Activated T-helper 9 cell treated with anti-CD3 and anti-CD28 coated beads, Interleukin-2, amount 50 U/mL, for 16 hours (primary cell): ENCODE data around the gene PRRT1.
"Not testable (repeated sequence)": the region's sequence is repeated elsewhere in the genome, so short reads cannot be mapped to it uniquely, and the experiment has no call there.

Experiments used
- DNase-seq: peaks from one replicate; pipeline ENCODE4 v3.0.0-alpha.2; 2020; ENCODE audit warnings: low read depth

The PRRT1 gene

DNA sequence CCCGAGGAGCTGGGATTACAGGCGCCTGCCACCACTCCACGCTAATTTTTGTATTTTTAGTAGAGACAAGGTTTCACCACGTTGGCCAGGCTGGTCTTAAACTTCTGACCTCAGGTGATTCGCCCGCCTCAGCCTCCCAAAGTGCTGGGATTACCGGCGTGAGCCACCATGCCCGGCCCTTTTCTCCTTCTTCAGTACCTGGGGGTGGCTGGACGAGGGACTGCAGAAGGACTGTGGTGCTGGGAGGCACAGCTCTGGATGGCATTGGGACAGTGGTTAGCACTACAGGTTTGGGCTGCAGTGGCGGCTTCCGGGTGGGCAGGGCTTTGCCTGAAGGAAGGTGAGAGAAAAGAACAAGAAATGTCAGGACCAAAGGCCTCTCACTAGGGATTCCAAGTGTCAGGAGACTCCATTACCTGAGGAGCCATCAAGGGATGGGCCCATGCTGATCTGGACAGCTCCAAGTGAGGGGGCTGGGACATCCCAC is 31.1 kb downstream of the PRRT1 start:
- no peak for DNase-seq

DNA sequence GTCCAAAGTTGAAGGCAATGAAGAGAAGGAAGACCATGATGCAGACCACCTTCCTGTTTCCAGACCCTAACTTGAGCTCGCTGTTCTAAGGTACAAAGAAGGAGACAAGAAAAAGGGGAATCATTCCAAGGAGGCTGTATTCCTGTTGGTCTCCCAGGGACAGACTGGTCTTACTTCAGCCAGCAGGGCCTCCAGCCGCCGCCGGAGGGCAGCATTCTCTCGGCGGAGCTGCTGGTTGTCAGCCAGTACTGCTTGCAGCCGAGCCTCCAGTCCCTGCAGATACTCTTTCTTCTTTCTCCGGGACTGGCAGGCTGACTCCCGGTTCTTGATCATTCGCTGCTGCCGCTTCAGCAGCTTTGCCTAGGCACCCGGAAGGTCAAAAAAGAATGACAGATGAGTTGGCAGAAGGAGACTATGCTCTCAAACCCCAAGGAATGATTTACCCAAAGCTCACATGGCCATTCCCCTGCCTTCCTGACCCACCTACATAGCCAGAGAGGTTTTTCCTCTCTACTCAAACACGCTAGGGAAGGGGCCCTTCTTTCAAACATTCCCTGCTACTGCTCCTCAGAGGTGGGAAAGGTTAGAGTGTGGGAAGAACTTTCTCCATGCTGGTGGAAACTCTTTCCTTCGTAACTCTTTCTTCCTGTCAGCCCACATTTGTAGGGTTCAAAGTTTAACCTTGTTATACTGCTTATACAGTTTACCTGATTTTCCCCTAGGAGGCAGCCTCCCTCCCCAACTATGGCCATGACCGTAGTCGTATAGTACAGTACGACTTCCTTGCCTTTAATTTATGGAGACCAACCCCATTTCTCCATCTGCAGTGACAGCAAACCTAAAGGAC is 32.7 kb downstream of the PRRT1 start:
- DNase-seq, result peak; percentile 53

- DNase-seq, result no peak
These were observed 34.3 kb downstream of the PRRT1 start for GRCh38 chr6:32117461-32117860.

GRCh38 chr6:32116674-32117073 is 35.1 kb downstream of the PRRT1 start:
- DNase-seq, result no peak

DNA sequence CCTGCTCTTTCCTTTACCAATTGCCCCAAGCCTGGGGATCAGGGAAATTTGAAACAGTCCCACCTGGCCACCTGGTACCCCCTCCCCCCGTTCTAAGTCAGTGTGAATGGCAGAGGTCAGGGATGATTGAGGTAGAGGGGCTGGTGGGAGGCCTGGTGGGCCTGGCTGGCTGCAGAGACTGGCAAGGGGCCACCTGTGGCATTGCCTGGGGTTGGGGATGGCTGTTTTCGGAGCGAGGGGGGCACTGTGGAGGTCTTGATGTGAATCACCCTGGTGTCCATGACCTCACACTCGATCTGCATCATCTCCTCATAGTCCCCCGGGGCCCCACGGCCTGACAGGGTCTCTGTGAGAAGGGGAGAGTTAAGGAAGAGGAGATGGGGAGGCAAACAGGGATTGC is 36.1 kb downstream of the PRRT1 start:
- no peak for DNase-seq

- no peak for DNase-seq
These were observed 36.9 kb downstream of the PRRT1 start for GRCh38 chr6:32114796-32115195.

- no peak for DNase-seq
These were observed 38.1 kb downstream of the PRRT1 start for GRCh38 chr6:32113386-32114352.

DNA sequence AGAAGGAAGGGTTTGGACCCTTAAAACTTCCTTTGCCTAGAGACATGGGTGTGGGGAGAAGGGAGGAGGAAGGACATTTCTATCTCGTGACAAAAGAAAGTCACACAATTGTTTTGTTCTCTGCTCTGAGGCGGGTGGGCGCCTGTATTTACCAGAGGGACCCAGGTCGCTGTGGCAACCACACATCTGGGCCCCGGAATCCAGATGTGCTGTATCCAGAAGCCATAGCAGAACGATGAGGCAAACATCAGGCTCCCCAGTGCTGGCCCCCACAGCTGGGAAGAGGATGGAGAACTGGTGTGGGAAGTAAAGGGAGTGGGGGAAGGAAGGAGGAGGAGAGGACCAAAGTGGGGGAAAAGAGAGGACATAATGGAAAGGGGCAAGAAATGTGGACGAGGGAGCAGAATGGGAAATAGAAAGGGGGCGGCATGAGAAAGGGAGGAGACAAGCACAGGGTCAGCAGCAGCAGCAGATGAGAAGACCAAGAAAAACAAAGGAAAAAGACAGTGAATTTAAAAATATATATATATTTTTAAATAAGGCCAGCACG is 39.2 kb downstream of the PRRT1 start:
- no peak for DNase-seq

DNA sequence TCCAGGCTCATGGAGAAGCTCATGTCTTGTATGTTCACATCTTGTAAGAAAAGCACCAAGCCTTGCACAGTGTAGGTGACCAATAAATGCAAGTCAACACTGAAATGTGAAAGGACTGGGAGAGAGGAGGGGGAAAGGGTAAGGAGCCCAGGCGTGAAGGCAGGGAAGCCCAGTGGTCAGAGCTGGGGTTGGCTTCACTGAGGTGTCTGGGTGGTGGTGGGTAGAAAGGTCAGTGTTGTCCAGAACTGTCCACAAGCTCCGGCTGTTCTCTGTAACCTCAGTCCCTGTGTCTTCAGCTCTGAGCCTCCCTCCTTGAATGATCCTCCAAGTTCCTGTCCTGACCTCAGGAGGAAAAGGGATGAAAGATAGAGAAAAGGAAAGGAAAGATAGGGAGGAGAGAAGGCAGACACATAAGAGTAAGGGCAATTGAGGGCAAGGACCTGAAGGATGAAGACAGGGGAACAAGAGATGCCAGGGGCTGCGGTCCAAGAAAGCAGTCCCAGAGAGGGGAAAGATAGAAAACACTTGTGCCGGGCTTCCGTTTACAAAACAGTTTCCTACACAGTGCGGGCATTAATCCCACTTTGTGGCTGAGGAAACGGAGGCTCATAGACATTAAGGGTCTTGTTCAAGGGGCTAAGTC is 40.2 kb downstream of the PRRT1 start:
- DNase-seq, result no peak

DNA sequence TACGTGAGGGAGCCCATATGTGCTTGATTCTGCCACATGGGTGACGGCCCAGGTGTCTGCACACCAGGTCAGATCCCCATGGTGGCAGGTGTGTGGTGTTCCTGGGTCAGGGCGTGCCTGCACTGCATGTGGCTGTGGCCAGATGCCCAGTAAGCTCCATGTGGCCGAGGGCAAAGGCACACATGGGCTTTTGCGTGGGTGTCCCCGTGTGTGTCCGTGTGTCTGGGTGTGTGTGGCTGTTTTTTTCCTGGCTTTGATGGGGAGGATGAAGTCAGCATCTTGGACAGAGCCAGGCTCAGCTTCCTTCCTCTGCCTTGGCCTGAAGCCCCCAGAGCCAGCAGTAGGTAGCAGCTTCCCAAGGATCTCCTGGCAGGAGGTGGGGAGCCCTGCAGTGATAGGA is 41.1 kb downstream of the PRRT1 start:
- no peak for DNase-seq

- DNase-seq, result no peak
These were observed 42.0 kb downstream of the PRRT1 start for GRCh38 chr6:32109765-32110160.

DNA sequence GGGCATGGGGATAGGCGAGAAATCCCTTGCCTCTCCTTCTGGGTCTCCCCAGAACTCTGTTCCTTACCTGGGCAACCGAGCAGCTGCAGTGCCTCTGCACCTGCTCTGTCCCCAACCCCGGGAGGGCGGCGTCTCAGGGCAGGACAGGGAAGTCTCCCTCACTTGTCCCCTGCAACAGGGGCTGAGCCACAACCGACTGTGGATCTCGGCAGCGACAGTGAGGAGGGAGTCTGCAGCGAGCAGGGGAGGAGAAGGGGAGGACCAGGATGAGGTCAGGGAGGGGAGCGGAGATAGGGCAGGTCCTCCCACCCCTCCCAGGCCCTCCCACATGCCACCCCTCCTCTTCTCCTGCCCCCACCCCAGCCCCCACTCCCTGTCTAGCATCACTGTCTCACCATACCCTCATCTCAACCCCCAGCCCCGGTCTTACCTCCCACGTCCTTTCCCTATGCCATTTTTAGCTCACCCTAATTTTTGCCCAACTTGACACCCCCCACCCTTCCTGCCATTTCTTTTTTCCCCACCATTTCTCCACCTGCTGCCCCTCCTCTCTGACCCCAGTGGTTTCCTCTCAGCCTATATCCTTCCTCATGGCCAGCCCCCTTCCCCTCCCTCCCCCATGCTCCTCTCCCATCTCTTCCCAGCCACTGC is 42.5 kb downstream of the PRRT1 start, which contains the start of gene TNXB:
Gene TNXB, minus strand, starts transcription at position 225 of the 651 bp plus-strand sequence. CDS start 11,140 bp downstream, outside the sequence.
- no peak for DNase-seq

DNA sequence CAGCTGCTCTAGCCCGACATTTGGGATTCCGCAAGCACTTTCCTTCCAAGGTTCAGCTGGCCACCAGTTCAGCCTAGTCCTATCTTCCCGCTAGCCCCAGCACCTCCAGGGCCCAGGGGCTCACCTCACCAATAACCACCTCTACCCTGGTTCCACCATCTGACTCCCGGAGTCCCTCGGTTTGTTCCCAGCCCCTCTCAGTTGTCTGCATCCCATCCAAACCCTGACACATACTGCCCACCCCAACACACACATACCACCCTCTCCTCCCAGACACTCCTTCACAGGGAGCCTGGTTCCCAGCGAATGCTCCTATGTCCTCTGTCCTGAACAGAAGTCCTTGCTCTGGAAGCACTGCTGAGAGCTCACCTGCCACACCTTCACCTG is 43.0 kb downstream of the PRRT1 start:
- no peak for DNase-seq

DNA sequence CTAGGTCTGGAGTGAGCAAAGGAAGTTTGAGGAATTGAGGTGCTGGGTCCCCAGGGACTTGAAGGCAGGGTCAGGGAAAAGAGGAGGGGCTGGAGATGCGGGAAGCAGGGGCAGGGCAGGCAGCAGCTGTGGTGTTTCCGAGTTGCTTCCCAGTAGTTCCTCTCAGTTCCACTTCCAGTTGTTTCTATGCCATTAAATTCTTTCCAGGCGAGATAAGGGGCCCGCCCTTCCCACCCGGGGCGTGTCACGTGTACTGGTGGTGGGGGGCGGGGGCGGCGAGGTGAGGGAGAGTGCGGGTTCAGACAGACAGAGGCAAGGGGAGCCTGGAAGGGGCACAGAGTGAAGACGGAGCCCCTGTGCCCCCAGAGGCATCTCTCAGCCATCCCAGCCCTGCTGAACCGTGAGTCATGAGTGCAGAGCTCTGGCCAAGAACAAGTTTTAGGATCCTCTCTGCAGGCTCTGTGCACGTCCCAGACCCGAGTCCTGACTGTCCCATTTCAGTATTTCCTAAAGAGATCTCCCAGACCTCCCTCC is 43.6 kb downstream of the PRRT1 start:
- no peak for DNase-seq

GRCh38 chr6:32107406-32107805 is 44.3 kb downstream of the PRRT1 start:
- no peak for DNase-seq

GRCh38 chr6:32105433-32105832 is 46.3 kb downstream of the PRRT1 start:
- no peak for DNase-seq

GRCh38 chr6:32102255-32102654 is 49.5 kb downstream of the PRRT1 start:
- no peak for DNase-seq

- DNase-seq, result not testable (repeated sequence)
These were observed 51.5 kb downstream of the PRRT1 start for GRCh38 chr6:32100251-32100650.
